Activated CD4-positive, alpha-beta T cell treated with anti-CD3 and anti-CD28 coated beads for 24 hours (primary cell): ENCODE measurements around the gene CDKN1B.

Source experiments
- DNase-seq, 2 donors: peaks; one replicate each; pipeline ENCODE4 v3.0.0-alpha.2; 2020; ENCODE audit warnings: low read depth in 2 of 2

Gene CDKN1B

GRCh38 chr12:12716793-12717585, at the start of gene CDKN1B:
CDKN1B (plus strand) TSS chr12:12717368; CDS start chr12:12717840, 472 bp downstream.
- peak; percentile 67 to 74 for DNase-seq

- no peak for DNase-seq
Measured at GRCh38 chr12:12668005-12668404, 49.2 kb upstream of the CDKN1B start.

GRCh38 chr12:12669020-12669419, 48.1 kb upstream of the CDKN1B start:
- DNase-seq: no peak

- DNase-seq: no peak
Measured at GRCh38 chr12:12671850-12672660, 45.1 kb upstream of the CDKN1B start.

GRCh38 chr12:12673296-12673695, 43.9 kb upstream of the CDKN1B start:
- no peak for DNase-seq

GRCh38 chr12:12676605-12677004, 40.6 kb upstream of the CDKN1B start:
- DNase-seq: no peak

DNA sequence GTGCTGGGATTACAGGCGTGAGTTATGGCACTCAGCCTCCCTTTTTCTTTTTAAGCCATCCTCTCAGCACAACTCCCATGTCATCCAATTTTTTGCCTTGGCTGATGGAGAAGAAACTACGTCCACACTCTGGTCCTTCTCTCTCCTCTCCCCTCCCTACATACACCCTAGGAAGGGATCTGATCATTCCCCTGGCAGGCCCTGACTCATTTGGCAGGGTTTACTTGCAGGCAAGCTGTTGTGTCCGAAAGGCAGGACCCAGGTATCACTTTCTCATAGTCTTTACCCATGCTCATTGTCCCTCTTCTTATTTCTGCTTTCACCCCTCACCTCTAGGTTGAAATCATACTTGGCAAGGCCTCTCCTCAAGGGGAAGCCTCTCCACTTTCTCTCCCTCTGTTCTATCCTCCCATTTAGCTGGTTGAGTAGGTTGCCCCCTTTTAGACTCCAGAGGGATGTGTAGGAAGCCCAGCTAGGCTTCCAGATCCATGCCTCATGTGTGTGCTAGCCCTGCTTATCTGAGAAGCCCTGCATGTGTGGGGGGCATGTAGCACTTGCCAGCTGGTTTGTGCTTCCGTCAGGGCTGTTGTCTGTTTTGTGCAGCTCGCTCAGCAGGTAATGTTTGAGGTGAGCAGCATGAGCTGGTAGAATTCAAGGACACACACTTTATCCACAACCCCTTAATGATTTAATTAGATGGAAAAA, 36.0 kb upstream of the CDKN1B start:
- DNase-seq: no peak

DNA sequence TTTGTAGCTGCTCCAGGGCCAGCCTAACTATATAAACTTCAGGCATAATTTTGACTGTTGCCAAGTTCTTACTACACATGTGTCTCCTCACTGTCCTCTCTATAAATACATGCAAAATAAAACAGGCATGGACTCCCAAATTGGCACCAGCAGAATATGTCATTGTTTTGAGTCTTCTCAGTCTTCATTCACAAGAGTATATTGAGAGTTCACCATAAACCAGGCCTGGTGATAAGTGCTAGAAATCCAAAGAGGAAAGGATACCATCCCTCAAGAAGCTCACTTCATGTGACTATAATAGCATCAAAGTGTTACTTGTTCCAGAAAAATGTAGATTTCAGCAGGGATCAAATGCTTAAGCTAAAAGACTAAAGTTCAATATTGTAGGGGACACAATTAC, 34.9 kb upstream of the CDKN1B start:
- no peak for DNase-seq

DNA sequence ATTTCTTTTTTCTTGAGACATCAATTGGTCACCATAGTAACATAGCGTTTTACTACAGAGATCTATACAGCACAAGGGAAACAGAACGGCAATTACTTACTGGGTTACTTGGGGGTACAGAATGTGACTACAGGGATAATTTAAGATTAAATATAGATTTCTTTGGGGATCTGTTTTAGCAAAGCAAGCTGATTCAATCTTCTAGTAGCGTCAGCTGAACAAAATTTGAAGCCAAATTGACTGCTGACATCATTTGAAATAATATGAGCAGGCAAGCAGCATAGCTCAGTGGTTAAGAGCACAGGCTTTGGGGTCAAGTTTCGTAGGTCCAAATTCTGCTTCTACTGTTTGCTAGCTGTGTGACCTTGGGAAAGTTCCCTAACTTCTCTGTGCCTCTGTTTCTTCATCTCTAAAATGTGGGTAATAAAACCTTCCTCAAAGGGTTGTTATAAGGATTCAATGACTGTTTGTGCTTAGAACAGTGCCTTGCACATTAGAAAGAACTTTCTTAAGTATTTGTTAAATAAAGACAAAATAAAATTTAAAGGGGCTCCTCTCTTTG, 34.0 kb upstream of the CDKN1B start:
- no peak for DNase-seq

DNA sequence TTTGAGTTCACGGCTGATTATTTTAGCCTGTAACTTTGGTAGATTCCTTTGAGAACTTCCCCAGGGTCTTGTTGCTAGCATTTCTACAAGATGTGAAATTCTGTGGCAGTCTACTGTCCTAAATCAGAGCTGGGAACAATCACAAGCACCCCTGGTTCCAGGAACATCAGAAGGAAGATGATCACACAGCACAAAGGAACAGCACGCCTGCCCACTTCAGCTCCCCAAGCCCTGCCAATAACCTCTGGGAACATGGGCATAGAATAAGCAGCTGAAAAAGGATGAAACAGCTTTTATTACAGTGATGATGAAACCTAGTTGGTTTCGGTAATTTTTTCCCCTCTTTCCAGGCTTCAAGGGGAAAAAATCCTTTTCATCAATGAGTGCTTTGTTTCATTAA, 33.4 kb upstream of the CDKN1B start:
- DNase-seq: no peak

GRCh38 chr12:12684375-12685106, 32.6 kb upstream of the CDKN1B start:
- no peak for DNase-seq

- DNase-seq: no peak
Measured at GRCh38 chr12:12685305-12685704, 31.9 kb upstream of the CDKN1B start.

DNA sequence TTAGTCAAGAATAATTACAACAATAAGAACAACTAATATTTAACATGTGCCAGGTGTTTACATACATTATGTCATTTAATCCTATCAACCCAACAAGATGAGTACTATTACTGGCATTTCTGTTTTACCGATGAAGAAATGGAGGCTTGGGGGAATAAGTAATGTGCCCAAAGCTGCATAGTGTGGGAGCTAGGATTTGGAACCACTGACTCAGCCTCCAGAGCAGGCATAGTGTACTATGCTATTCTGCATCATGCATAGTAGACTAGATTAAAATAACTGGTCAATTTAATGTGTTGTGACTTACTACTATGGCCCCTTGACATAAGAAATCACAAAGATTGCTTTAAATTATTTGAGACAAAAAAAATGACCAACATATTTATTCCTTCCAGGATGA, 30.7 kb upstream of the CDKN1B start:
- DNase-seq: no peak

- DNase-seq: no peak
Measured at GRCh38 chr12:12686925-12687324, 30.2 kb upstream of the CDKN1B start.

DNA sequence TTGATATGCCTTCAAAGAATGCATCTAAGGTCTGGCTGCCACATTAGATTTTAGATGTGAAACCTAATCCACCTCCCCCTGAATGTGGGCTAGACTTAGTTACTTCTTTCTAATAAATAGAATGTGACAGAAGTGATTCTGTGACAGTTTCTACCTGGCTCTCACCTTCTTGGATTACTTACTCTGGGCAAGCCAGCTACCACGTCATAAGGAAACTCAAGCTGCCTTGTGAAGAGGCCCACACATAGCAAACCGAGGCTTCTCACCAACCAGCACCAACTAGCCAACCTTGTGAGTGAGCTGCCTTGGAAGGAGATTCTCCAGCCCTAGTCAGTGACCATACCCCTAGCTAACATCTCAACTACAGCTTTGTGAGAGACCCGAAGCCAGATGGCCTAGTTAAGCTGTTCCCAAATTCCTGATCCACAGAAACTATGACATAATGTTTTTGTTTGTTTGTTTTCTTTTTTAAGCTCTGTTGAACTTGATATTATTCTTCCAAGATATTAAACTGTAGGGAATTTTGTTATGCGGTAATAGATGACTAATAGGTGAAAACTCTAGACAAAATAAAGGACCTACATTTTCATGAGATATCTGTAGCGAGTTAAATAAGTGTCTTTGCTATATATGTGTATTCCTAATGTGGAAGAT, 27.4 kb upstream of the CDKN1B start:
- DNase-seq: no peak

DNA sequence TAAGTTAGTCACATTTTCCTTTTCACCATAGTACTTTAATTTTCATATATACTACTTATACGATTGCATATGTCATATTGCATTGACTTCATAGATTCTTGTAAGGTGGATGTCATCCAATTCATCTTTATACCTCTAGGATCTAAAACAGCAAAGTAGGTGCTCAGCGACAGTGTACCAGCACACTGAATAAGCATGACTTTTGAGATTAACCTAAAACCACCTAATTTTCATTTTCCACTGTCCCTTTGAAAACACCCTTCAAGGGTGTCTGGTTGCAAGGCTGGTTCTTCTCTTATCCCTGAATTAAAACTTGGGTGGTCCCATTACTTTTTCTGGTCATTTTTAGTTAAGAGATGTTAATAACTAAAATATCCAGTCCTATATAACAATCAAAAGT, 25.6 kb upstream of the CDKN1B start:
- DNase-seq: no peak

DNA sequence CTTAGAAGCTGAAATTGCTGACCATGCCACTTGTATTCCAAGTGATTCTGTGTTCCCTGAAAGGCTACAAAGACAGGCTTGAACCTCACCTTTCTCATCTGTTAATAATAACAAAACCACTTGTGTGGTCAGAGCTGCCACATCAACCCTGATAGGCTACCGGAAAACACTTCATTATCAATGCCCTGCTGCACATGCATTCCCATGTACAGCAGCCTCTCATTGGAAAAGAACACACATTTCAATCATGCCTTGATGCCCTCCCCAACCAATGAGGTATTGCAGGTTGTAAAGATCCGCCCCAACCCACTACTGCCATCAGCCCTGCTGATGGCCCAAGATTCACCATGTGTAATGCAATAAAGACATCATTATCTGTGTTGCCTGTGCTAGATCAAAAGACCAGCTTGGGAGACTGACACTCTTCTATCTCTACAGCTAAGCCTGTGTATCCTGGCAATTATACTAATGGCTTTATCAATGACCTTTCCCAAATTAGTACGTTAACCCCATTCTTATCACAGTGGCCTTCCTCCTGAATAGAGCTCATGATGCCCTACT, 24.0 kb upstream of the CDKN1B start:
- DNase-seq: no peak

GRCh38 chr12:12696562-12697383, 20.4 kb upstream of the CDKN1B start:
- peak; percentile 76 to 81 for DNase-seq

GRCh38 chr12:12699345-12699744, 17.8 kb upstream of the CDKN1B start:
- no peak for DNase-seq

DNA sequence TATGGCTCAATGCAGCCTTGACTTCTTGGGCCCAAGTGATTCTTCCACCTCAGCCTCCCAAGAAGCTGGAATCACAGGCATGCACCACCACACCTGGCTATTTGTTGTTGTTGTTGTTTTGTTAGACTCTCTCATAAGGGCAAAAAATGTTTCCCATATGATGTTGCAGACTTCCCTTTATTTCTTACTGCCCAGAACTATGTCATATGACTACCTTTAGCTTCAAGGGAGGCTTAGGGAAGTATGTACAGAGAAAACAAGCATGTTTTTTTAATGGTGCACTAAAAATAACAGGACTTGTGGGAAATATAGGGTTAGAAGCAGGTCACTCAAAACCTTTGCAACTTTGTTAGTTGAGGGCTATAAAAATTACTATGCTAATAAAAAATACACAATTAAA, 16.9 kb upstream of the CDKN1B start:
- no peak for DNase-seq
